Measurements from ENCODE around the gene PALMD.

DNA sequence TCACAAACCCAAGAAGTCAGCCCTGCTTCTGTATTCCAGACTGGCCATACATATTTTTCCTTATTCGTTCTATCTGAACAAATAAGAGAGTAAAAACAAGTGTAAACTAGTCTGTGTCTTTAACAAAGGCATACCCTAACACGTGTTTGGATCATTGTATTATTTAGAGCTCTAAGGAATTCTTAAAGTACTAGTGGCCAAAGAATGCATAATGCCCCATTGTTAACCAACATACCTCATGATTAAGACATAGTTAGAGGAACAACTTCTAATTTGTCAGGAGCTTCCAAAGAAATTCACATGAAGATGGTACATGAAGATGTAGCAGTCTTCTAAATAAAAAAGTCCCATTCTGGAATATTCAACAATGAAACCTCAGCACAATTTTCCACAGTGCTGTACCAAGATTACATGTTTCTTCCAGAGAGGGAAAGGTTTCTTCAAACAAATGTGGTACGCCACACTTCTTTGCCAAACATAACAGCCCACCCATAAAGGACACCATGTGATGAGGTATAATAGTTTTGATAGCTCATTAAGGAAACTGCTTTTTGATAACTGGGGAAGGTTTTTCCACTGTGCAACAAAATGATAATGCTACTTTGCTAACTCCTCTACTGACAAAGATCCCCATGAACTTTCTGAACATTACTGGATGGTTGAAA is 5.0 kb downstream of the PALMD start:
- TF ChIP-seq, protein P1, sequence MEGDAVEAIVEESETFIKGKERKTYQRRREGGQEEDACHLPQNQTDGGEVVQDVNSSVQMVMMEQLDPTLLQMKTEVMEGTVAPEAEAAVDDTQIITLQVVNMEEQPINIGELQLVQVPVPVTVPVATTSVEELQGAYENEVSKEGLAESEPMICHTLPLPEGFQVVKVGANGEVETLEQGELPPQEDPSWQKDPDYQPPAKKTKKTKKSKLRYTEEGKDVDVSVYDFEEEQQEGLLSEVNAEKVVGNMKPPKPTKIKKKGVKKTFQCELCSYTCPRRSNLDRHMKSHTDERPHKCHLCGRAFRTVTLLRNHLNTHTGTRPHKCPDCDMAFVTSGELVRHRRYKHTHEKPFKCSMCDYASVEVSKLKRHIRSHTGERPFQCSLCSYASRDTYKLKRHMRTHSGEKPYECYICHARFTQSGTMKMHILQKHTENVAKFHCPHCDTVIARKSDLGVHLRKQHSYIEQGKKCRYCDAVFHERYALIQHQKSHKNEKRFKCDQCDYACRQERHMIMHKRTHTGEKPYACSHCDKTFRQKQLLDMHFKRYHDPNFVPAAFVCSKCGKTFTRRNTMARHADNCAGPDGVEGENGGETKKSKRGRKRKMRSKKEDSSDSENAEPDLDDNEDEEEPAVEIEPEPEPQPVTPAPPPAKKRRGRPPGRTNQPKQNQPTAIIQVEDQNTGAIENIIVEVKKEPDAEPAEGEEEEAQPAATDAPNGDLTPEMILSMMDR (IDR thresholded peaks at IDR 0.05 in 4 of 5, conservative IDR thresholded peaks at IDR 0.05 in 1 of 5): peak in 1 of 5 experiments; percentile 6
- TF ChIP-seq POLR2A (IDR thresholded peaks at IDR 0.05): no peak
